NT2/D1 (cell line): ENCODE results near the gene ELL2.

Source experiments
- DNase-seq: peaks from one replicate; pipeline ENCODE4 v3.0.0-alpha.2; 2011; ENCODE audit warnings: low read depth, low spot score
- H3K27me3 ChIP-seq: 2 replicates; pipeline ENCODE4 v1.6.0; 2011; ENCODE audit warnings: mild to moderate bottlenecking; ENCODE audit not compliant: insufficient read length, insufficient read depth
- H3K36me3 ChIP-seq: 2 replicates; pipeline ENCODE4 v1.6.1; 2011; ENCODE audit warnings: mild to moderate bottlenecking, low read length, mixed read lengths; ENCODE audit not compliant: insufficient read depth, insufficient read length
- H3K4me1 ChIP-seq: 2 replicates; pipeline ENCODE4 v1.5.1; 2011; ENCODE audit not compliant: insufficient read depth, insufficient read length
- H3K4me3 ChIP-seq: 2 replicates; pipeline ENCODE4 v1.5.1; 2011; ENCODE audit warnings: low read depth; ENCODE audit not compliant: insufficient read length
- H3K9ac ChIP-seq: 2 replicates; pipeline ENCODE4 v1.6.0; 2011; ENCODE audit warnings: low read depth; ENCODE audit not compliant: insufficient read length
- H3K9me3 ChIP-seq: 2 replicates; pipeline ENCODE4 v1.5.1; 2011; ENCODE audit warnings: mild to moderate bottlenecking, low read length; ENCODE audit not compliant: insufficient read depth
- SUZ12 ChIP-seq: IDR thresholded peaks from 2 replicates; pipeline ENCODE4 v1.6.1; 2011; ENCODE audit not compliant: insufficient read length, insufficient read depth; ENCODE audit errors: extremely low read depth
- YY1 ChIP-seq: IDR thresholded peaks from 2 replicates; pipeline ENCODE4 v1.6.1; 2011; ENCODE audit not compliant: insufficient read length, insufficient read depth
- ZNF274 ChIP-seq: IDR thresholded peaks from 2 replicates; pipeline ENCODE4 v1.6.1; 2011; ENCODE audit warnings: mild to moderate bottlenecking, low read depth, low read length

ELL2 gene

GRCh38 chr5:95836544-95836943 lies 125.1 kb downstream of the ELL2 start:
- Histone ChIP-seq H3K9me3 (no peaks in the 10 kb centered on the region), H3K36me3 (no peaks in the 10 kb centered on the region), H3K4me1 (no peaks in the 10 kb centered on the region), H3K4me3 (no peak overlapping the region), H3K27me3 (no peaks in the 10 kb centered on the region), H3K9ac (no peak overlapping the region)
- no peak for TF ChIP-seq YY1
- TF ChIP-seq ZNF274 = no peak
- TF ChIP-seq SUZ12 = no peak
- DNase-seq = no peak

- no peak for DNase-seq
- TF ChIP-seq ZNF274 = no peak
- no peak for TF ChIP-seq SUZ12
- TF ChIP-seq YY1 = no peak
- H3K27me3 ChIP-seq = no peaks in the 10 kb centered on the region
- H3K4me3 ChIP-seq = no peak overlapping the region
- H3K4me1 ChIP-seq = no peaks in the 10 kb centered on the region
- no peaks in the 10 kb centered on the region for H3K9me3 ChIP-seq
- H3K9ac ChIP-seq = no peak overlapping the region
- H3K36me3 ChIP-seq = no peaks in the 10 kb centered on the region
Measured at GRCh38 chr5:95835682-95836385, 125.8 kb downstream of the ELL2 start.
